ENCODE data around the gene MINDY3.

The MINDY3 gene

GRCh38 chr10:15879663-15880062 is 19.4 kb upstream of the MINDY3 start (continued):
- TF ChIP-seq ZNF596 (tag by site-specific recombination; IDR thresholded peaks at IDR 0.05), result peak; percentile 59; the same call in 1 of the 2 replicates
- TF ChIP-seq ZNF600 (tag by site-specific recombination; IDR thresholded peaks at IDR 0.05), result peak; percentile 95
- TF ChIP-seq ZNF366 (tag by site-specific recombination; conservative IDR thresholded peaks at IDR 0.05), result peak; percentile 65
- TF ChIP-seq ATF2 (tag by site-specific recombination; IDR thresholded peaks at IDR 0.05; ENCODE audit: low read depth), result peak; percentile 93
- TF ChIP-seq KLF8 (tag by site-specific recombination; IDR thresholded peaks at IDR 0.05), result no peak; the same call in 1 of the 2 replicates
- TF ChIP-seq ZNF335 (tag by site-specific recombination; conservative IDR thresholded peaks at IDR 0.05), result peak; percentile 65
- TF ChIP-seq INSM2 (tag by site-specific recombination; IDR thresholded peaks at IDR 0.05), result peak; percentile 93
- no peak for TF ChIP-seq ZNF555 (tag by site-specific recombination; conservative IDR thresholded peaks at IDR 0.05)
- no peak for TF ChIP-seq ZNF169 (tag by site-specific recombination; IDR thresholded peaks at IDR 0.05)
- peak; percentile 85 for TF ChIP-seq ZNF692 (tag by site-specific recombination; IDR thresholded peaks at IDR 0.05)
- TF ChIP-seq ZNF521 (tag by site-specific recombination; IDR thresholded peaks at IDR 0.05), result no peak
- 0 out of 2 replicates have a peak, but pooled peaks have one; percentile 75 for TF ChIP-seq BCL11B (tag by site-specific recombination; IDR thresholded peaks at IDR 0.05; ENCODE audit: low read depth)
- no peak for TF ChIP-seq ZNF610 (tag by site-specific recombination; IDR thresholded peaks at IDR 0.05; ENCODE audit: borderline replicate concordance)
- TF ChIP-seq ZNF701 (tag by site-specific recombination; IDR thresholded peaks at IDR 0.05), result no peak
- TF ChIP-seq PRDM4 (tag by site-specific recombination; IDR thresholded peaks at IDR 0.05), result peak; percentile 92
- TF ChIP-seq SCRT1 (tag by site-specific recombination; IDR thresholded peaks at IDR 0.05; ENCODE audit: borderline replicate concordance), result peak; percentile 69
- no peak for TF ChIP-seq ZNF776 (tag by site-specific recombination; IDR thresholded peaks at IDR 0.05; ENCODE audit: borderline replicate concordance)
- no peak for TF ChIP-seq ZNF138 (tag by site-specific recombination; IDR thresholded peaks at IDR 0.05; ENCODE audit: borderline replicate concordance)
- TF ChIP-seq ZNF624 (tag by site-specific recombination; IDR thresholded peaks at IDR 0.05), result no peak
- TF ChIP-seq ZNF202 (tag by site-specific recombination; IDR thresholded peaks at IDR 0.05; ENCODE audit: borderline replicate concordance), result no peak
- TF ChIP-seq ZNF280C (tag by site-specific recombination; IDR thresholded peaks at IDR 0.05), result no peak
- TF ChIP-seq SP7 (tag by site-specific recombination; IDR thresholded peaks at IDR 0.05), result peak; percentile 87
- peak; percentile 66; the same call in 1 of the 2 replicates for TF ChIP-seq ZNF488 (tag by site-specific recombination; IDR thresholded peaks at IDR 0.05)
- TF ChIP-seq BCL11A (tag by site-specific recombination; IDR thresholded peaks at IDR 0.05; ENCODE audit: low read depth), result peak; percentile 85; the same call in 1 of the 2 replicates
- peak; percentile 80 for TF ChIP-seq ZBTB17 (tag by site-specific recombination; IDR thresholded peaks at IDR 0.05)
- no peak for TF ChIP-seq ZNF645 (tag by site-specific recombination; IDR thresholded peaks at IDR 0.05)
- no peak for TF ChIP-seq ZNF248 (tag by site-specific recombination; IDR thresholded peaks at IDR 0.05)
- TF ChIP-seq ZNF292 (tag by site-specific recombination; IDR thresholded peaks at IDR 0.05; ENCODE audit: borderline replicate concordance, low read depth), result no peak
- TF ChIP-seq ZNF16 (tag by site-specific recombination; IDR thresholded peaks at IDR 0.05; ENCODE audit: low read depth), result no peak
- TF ChIP-seq ZNF707 (tag by site-specific recombination; IDR thresholded peaks at IDR 0.05), result no peak

Measured in HEK293 (cell line).